HEK293 (cell line): ENCODE results near the gene SMTN.

Experiments used
- CTCF ChIA-PET: fragments of 350-600 bp; formaldehyde crosslinking; extraction: SDS; loops from one replicate; lab custom pipeline; 2021; ENCODE audit warnings: antibody characterized with exemption; lab: Yijun Ruan, JAX
- POLR2A ChIA-PET: fragments of 300-600 bp; formaldehyde crosslinking; extraction: SDS; loops from one replicate; lab custom pipeline; 2020; ENCODE audit warnings: antibody characterized with exemption, inconsistent platforms; lab: Yijun Ruan, JAX
- H3K27ac ChIP-seq: fragments of 200-500 bp; sonication (Bioruptor generic); 2 replicates; pipeline ENCODE4 v1.5.1; 2014; ENCODE audit warnings: low read depth, low read length, control low read depth, inconsistent platforms; ENCODE audit errors: extremely low read depth
- H3K36me3 ChIP-seq, 2 experiments: fragments of 200-500 bp in 1 of 2; sonication (Bioruptor generic) in 1 of 2; 1 replicate in 1 of 2; 2 replicates in 1 of 2; pipeline ENCODE4 v1.5.1; 2014 to 2017; ENCODE audit warnings: inconsistent platforms in 2 of 2, low read length in 2 of 2; ENCODE audit not compliant: control insufficient read depth in 2 of 2, insufficient read depth in 1 of 2
- H3K4me1 ChIP-seq: fragments of 200-500 bp; sonication (Bioruptor generic); 2 replicates; pipeline ENCODE4 v1.5.1; 2014; ENCODE audit warnings: mild to moderate bottlenecking, low read length, inconsistent platforms; ENCODE audit not compliant: control insufficient read depth, insufficient read depth
- H3K4me3 ChIP-seq: 2 replicates; pipeline ENCODE4 v1.5.1; 2011; ENCODE audit warnings: low read depth, mild to moderate bottlenecking, control low read depth, low read length, moderate library complexity
- H3K9me3 ChIP-seq: fragments of 200-500 bp; sonication (Bioruptor generic); 2 replicates; pipeline ENCODE4 v1.5.1; 2014; ENCODE audit warnings: low read depth, low read length, inconsistent platforms; ENCODE audit not compliant: control insufficient read depth, insufficient read depth
- ATF2 ChIP-seq: fragments of 450-650 bp; formaldehyde crosslinking; IDR thresholded peaks from 2 replicates; pipeline ENCODE4 v1.5.1; 2016; ENCODE audit warnings: missing biosample characterization, missing genetic modification characterization, low read depth
- ELK4 ChIP-seq: IDR thresholded peaks from 2 replicates; pipeline ENCODE4 v1.6.1; 2011; ENCODE audit warnings: mild to moderate bottlenecking, low read depth, low read length, borderline replicate concordance
- KLF1 ChIP-seq: fragments of 450-650 bp; formaldehyde crosslinking; IDR thresholded peaks from 2 replicates; pipeline ENCODE4 v1.5.1; 2016; ENCODE audit warnings: missing biosample characterization, missing genetic modification characterization
- KLF7 ChIP-seq: fragments of 450-650 bp; formaldehyde crosslinking; IDR thresholded peaks from 2 replicates; pipeline ENCODE4 v1.5.1; 2016; ENCODE audit warnings: missing biosample characterization, missing genetic modification characterization, borderline replicate concordance
- PRDM1 ChIP-seq: fragments of 450-650 bp; formaldehyde crosslinking; IDR thresholded peaks from 2 replicates; pipeline ENCODE4; 2016; ENCODE audit warnings: missing biosample characterization, missing genetic modification characterization
- TSHZ1 ChIP-seq: fragments of 450-650 bp; formaldehyde crosslinking; IDR thresholded peaks from 2 replicates; pipeline ENCODE4 v1.5.1; 2016; ENCODE audit warnings: missing biosample characterization, missing genetic modification characterization, borderline replicate concordance
- ZFHX2 ChIP-seq: fragments of 450-650 bp; formaldehyde crosslinking; conservative IDR thresholded peaks from 2 replicates; pipeline ENCODE4 v1.5.1; 2016; ENCODE audit warnings: missing biosample characterization, missing genetic modification characterization
- ZNF140 ChIP-seq: fragments of 450-650 bp; formaldehyde crosslinking; IDR thresholded peaks from 2 replicates; pipeline ENCODE4 v1.5.1; 2016; ENCODE audit warnings: missing biosample characterization, missing genetic modification characterization
- ZNF248 ChIP-seq: fragments of 450-650 bp; formaldehyde crosslinking; IDR thresholded peaks from 2 replicates; pipeline ENCODE4 v1.5.1; 2017; ENCODE audit warnings: missing biosample characterization, missing genetic modification characterization
- ZNF26 ChIP-seq: fragments of 450-650 bp; formaldehyde crosslinking; IDR thresholded peaks from 2 replicates; pipeline ENCODE4 v1.5.1; 2016; ENCODE audit warnings: missing biosample characterization, missing genetic modification characterization
- ZNF37A ChIP-seq: fragments of 450-650 bp; IDR thresholded peaks from 2 replicates; pipeline ENCODE4 v1.5.1; 2018; ENCODE audit warnings: missing biosample characterization, missing genetic modification characterization
- ZNF48 ChIP-seq: fragments of 450-650 bp; formaldehyde crosslinking; IDR thresholded peaks from 2 replicates; pipeline ENCODE4 v1.5.1; 2016; ENCODE audit warnings: missing biosample characterization, missing genetic modification characterization
- ZNF623 ChIP-seq: fragments of 450-650 bp; formaldehyde crosslinking; IDR thresholded peaks from 2 replicates; pipeline ENCODE4 v1.5.1; 2016; ENCODE audit warnings: missing biosample characterization, missing genetic modification characterization
- ZNF785 ChIP-seq: fragments of 450-650 bp; formaldehyde crosslinking; IDR thresholded peaks from 2 replicates; pipeline ENCODE4 v1.5.1; 2016; ENCODE audit warnings: missing biosample characterization, missing genetic modification characterization

SMTN gene

GRCh38 chr22:31120230-31120629 is 39.1 kb downstream of the SMTN start (continued):
- TF ChIP-seq ELK4 (no peak), KLF1 (no peak), ZFHX2 (tag by site-specific recombination) (peak; percentile 37)
- TF ChIP-seq, all 188 proteins: peak for 5

GRCh38 chr22:31120642-31121041 is 39.5 kb downstream of the SMTN start:
- CTCF ChIA-PET: interaction anchor here (0.6 to 1.0 kb wide), 3 partner anchors 9 to 193 kb away, joined by 3 to 4 read pairs (median 3); partner anchors contain the start of gene SELENOM
- Histone ChIP-seq H3K36me3 (no peaks in the 10 kb centered on the region), H3K27ac (no peak overlapping the region), H3K9me3 (no peaks in the 10 kb centered on the region), H3K4me1 (0 out of 2 replicates have a peak, but pooled peaks cover 2% of the 10 kb centered on the region), H3K4me3 (no peak overlapping the region)
- POLR2A ChIA-PET: interaction anchor here (0.6 to 1.2 kb wide), 2 partner anchors 13 to 486 kb away, joined by 3 to 4 read pairs; partner anchors contain the start of gene SELENOM
- TF ChIP-seq ZNF140 (tag by site-specific recombination) (no peak), KLF7 (tag by site-specific recombination) (no peak), ZNF48 (tag by site-specific recombination) (no peak), ZNF37A (tag by site-specific recombination) (no peak), ZNF248 (tag by site-specific recombination) (no peak), ZNF623 (tag by site-specific recombination) (no peak), ATF2 (tag by site-specific recombination) (no peak), ZNF26 (no peak)

- H3K9me3 ChIP-seq: no peaks in the 10 kb centered on the region
- H3K4me3 ChIP-seq: no peak overlapping the region
- ChIA-PET POLR2A (no interaction called here), CTCF (interaction anchor here (0.6 to 1.3 kb wide), 4 partner anchors 13 to 1815 kb away, joined by 3 to 4 read pairs (median 3); no protein-coding TSS in a partner anchor)
- H3K4me1 ChIP-seq: 0 out of 2 replicates have a peak, but pooled peaks cover 2% of the 10 kb centered on the region
- no peaks in the 10 kb centered on the region for H3K36me3 ChIP-seq
- TF ChIP-seq PRDM1 (peak; percentile 77), TSHZ1 (tag by site-specific recombination) (no peak), KLF1 (no peak), ZNF785 (tag by site-specific recombination) (peak; percentile 64; the same call in 1 of the 2 replicates)
- H3K27ac ChIP-seq: no peak overlapping the region
Measured at GRCh38 chr22:31121403-31121802, 40.3 kb downstream of the SMTN start.
